ENCODE data around the gene RBCK1. TPM values are rescaled to one million over a fixed set of nuclear protein-coding genes. Genes with fewer than 3 reads are reported as not detected.

RBCK1 gene
- total RNA-seq, 1 donor from 2014 or later = 60.1 TPM

GRCh38 chr20:397432-398237, 10.5 kb upstream of the RBCK1 start:
- DNase-seq (ENCODE audit: low spot score) = no peak

DNA sequence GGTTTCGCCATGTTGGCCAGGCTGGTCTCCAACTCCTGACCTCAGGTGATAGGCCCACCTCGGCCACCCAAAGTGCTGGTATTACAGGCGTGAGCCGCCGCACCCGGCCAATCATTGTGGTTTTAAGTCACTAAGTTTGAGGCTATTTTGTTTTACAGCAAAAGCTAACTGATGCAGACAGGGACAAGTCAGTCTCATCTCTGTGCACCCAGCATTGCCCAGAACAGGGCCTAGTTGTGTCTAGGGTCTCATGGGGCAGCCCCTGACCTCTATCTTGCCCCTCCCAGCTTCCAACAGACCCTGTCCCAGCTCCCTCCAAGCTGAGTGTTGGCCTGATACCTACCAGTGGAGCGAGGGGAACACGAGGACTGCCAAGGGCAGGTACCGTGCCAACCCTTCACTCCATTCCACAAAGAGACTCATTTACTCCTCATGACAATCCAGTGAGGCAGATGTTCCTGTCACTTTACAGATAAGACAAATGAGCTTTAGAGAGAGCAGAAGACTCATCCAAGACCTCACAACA, 8.9 kb upstream of the RBCK1 start:
- no peak for DNase-seq (ENCODE audit: low spot score)

- DNase-seq (ENCODE audit: low spot score) = no peak
Measured at GRCh38 chr20:400128-400453, 8.0 kb upstream of the RBCK1 start.

DNA sequence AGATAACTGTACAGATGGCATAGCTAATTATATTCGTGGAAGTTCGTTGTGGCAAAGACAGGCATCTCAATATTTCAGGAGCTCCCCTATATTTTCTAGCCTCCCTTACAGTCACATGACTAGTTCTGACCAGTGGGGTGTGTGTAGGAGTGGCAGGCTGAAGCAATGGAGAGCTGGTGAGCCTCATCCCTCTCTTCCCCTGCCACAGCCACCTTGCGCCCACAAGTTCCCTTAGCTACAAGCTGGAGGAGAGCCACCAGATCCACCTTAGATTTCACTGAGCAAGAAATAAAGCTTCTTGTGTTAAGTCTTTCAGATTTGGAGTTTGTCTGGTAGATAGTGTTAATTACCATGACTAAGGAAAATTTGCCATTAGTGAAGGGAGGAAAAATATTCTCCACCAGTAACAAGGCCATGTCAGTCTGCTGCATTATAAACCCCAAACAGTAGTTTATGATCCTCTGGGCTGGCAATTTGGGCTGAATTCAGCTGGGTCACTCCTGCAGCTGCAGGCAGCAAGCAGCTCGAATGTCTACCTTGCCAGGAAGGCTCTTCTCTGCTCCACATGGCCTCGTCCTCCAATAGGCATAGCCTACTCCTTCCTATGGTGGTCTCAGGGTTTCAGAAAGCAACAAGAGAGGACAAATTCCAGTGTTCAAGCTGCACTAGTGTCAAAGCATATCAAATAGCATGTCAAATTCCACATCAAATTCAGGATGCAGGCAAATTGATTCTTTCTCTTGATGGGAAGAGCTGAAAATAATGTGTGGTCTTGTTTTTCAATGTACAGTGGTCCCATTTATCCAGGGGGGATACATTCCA, 7.4 kb upstream of the RBCK1 start:
- no peak for DNase-seq (ENCODE audit: low spot score)

GRCh38 chr20:401682-402495, 6.2 kb upstream of the RBCK1 start:
- no peak for DNase-seq (ENCODE audit: low spot score)

- DNase-seq (ENCODE audit: low spot score) = no peak
Measured at GRCh38 chr20:402496-402885, 5.6 kb upstream of the RBCK1 start.

GRCh38 chr20:402898-403581, 5.1 kb upstream of the RBCK1 start:
- no peak for DNase-seq (ENCODE audit: low spot score)

DNA sequence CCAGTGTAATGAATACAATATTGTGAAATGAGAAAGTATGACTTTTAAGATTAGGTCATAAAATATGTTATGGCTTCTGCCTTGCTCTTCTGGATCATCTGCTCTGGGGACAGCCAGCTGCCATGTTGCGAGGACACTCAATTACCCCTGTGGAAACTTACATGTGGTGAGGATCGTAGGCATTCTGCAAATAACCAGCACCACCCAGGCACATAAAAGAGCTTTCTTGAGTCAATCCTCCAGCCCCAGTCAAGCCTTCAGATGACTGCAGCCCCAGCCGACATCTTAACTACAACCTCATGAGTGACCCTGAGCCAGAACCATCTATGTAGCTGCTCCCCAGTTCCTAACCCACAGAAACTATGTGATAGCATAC, 4.5 kb upstream of the RBCK1 start:
- DNase-seq (ENCODE audit: low spot score) = no peak

- no peak for DNase-seq (ENCODE audit: low spot score)
Measured at GRCh38 chr20:404088-404487, 4.0 kb upstream of the RBCK1 start.

DNA sequence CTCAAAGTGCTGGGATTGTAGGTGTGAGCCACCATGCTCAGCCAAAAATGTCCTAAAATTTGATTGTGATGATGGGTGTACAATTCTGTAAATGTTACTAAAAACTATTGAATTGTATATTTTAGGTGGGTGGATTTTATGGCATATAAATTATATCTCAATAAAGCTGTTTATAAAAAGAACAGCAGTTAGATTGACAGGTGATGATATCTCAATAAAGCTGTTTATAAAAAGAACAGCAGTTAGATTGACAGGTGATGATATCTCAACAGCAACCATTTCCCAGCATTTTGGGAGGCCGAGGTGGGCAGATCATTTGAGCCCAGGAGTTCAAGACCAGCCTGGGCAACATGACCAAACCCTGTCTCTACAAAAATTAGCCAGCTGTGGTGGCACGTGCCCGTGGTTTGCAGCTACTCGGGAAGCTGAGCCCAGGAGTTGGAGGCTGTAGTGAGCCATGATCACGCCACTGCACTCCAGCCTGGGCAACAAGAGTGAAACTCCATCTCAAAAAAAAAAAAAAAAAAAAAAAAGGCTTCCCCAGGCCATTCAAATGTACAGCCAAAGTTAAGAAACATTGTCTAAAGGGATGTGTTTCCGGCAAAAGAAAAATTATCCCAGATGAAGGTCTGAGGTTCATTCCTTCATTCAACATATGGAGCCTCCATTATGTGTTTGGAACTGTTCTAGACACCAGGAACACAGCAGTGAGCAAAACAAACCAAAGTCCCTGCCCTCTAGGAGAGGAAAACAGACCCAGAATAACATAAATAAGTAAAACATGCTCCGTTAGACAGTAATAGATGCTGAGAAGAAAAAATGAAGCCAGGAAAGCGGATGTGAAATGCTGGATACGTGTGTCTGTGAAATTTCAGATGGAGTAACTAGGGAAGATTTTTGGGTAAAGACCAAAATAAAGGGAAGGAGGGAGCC, 1.6 kb upstream of the RBCK1 start:
- no peak for DNase-seq (ENCODE audit: low spot score)

GRCh38 chr20:407133-407952, 756 bp upstream of the RBCK1 start:
- DNase-seq (ENCODE audit: low spot score) = no peak

- DNase-seq (ENCODE audit: low spot score) = no peak
Measured at GRCh38 chr20:408843-409696, 971 bp downstream of the RBCK1 start.

GRCh38 chr20:409697-410559, 1.8 kb downstream of the RBCK1 start:
- DNase-seq (ENCODE audit: low spot score) = no peak

GRCh38 chr20:412081-412480, 4.0 kb downstream of the RBCK1 start:
- no peak for DNase-seq (ENCODE audit: low spot score)

DNA sequence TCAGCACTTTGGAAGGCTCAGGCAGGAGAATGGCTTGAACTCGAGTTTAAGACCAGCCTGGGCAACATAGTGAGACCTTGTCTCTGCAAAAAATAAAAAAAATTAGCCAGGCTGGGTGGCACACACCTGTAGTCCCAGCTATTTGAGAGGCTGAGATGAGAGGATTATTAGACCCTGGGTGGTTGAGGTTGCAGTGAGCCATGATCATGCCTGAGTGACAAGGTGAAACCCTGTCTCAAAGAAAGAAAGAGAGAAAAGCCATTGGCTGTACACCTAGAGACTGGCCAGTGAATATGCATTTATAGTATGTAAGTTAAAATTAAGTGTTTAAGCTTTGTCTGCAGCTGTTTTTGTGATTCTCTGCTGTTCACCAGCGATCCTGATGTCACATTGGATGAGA, 6.1 kb downstream of the RBCK1 start:
- no peak for DNase-seq (ENCODE audit: low spot score)

DNA sequence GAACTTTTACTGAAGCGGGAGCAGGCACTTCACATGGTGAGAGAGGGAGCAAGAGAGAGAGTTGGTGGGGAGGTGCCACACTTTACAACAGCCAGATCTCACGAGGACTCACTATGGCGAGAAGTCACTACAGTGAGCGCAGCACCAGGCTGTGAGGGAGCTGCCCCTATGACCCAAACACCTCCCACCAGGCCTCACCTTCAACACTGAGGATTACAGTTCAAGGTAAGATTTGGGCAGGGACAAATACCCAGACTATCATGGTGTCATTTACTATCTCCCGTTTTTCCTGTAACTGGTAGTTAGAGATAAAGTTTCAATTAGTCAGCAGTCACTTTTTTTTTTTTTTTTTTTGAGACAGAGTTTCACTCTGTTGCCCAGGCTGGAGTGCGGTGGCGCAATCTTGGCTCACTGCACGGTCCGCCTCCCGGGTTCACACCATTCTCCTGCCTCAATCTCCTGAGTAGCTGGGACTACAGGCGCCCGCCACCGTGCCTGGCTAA, 7.8 kb downstream of the RBCK1 start:
- no peak for DNase-seq (ENCODE audit: low spot score)

All from mesenteric fat pad (tissue), 1 donor.